NCI-H1105 (cell line): ENCODE results near the gene PPP4C.
"Not testable (repeated sequence)": the region's sequence is repeated elsewhere in the genome, so short reads cannot be mapped to it uniquely, and the experiment has no call there.

Experiments used
- DNase-seq: peaks from one replicate; lab custom pipeline; 2025; lab: John Stamatoyannopoulos, UW

PPP4C gene

GRCh38 chr16:30096862-30097563 lies 21.2 kb downstream of the PPP4C start:
- no peak for DNase-seq

GRCh38 chr16:30104090-30104489 lies 28.3 kb downstream of the PPP4C start:
- no peak for DNase-seq

DNA sequence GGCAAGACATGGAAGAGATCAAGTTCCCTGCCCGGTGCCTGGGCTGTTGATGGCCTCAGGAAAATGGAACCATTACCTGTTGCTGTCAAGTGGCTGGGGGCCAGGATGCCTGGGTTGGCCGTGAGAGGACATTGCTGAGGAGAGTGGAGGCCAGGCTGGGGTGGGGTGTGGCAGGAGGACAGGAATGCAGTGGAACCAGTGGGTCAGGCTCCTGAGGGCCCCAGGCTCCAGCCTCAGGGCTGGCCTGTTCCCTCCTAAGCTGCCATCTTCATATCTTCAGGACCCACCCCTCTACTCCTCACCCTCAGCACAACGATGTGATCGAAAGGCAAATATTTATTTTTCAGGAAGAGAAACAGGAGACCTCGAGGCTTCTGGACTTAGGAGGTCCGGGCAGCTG lies 28.7 kb downstream of the PPP4C start:
- no peak for DNase-seq

- no peak for DNase-seq
Observed at GRCh38 chr16:30108059-30108850, 32.5 kb downstream of the PPP4C start.

- no peak for DNase-seq
Observed at GRCh38 chr16:30110661-30111060, 34.9 kb downstream of the PPP4C start.

DNA sequence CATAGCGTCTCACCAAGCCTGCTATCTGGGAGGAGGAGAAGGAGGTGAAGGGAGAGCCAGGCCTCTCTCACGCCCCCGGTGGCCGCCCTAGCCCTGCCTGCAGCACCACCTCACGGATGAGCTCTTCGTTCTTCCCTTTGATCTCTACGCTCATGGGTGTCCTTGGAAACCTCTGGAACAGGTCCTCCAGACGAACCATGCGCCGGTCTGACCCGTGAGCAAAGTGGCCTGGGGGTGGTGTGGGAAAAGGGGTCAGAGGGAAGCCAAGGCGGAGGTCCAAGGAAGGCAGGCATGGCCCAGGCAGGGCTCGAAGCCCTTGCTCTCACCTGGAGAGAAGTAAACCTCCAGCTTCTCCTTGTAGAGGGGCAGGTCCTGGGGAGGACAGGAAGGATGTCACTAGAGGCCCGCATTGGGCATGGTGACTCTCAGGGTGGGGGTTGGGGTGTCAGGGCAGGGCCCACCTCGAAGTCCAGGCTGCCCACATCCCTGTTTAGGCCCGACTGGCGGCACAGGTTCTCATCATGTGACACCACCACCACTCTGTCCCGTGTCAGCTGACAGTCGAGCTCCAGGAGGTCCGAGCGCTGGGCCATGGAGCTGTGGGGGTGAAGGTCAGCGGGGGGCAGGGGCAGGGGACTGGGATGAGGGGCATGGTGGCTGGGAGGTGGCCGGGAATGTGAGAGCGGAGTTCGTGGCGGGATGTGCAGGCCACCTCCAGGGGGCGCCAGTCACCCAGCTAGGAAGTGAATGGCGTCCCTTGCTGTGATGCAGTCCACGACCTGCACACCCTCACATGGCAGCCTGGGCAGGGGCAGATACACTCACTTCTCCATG lies 36.6 kb downstream of the PPP4C start:
- DNase-seq: no peak

DNA sequence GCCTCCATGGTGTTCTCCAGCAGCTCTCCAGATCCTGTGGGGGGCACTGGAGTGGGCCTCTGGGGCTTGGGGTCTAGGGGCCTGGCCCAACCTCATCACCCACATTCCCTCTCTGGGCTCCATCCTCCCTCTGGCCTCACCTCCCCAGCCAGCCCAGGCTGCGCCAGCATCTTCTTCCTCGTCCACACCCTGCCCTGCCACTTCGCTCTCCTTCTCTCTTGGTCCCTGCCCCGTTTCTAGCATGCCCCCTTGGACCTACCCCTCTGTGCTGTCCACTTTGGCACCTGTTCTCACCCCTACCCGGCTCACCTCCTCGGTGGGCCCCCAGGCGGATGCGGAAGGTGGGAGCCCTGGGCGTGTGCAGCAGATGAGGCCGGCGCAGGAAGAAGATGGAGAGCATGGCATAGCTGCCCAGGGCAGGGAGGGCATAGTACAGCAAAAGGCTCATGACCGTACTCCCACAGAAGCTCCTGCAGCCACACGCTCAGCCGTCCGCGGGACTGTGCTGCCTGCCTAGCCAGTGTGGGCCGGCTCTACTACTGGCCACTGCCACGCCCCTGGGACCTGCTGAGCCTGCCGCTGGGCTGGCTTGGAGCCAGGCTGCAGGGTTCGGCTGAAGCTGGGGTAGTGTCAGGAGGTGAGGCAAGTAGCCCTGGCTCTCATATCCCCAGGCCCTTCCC lies 37.4 kb downstream of the PPP4C start, which contains the start of gene GDPD3:
Gene GDPD3 (minus strand): TSS at position 507 of the 680 bp plus-strand sequence. CDS start 59 bp downstream, at position 448.
- no peak for DNase-seq

DNA sequence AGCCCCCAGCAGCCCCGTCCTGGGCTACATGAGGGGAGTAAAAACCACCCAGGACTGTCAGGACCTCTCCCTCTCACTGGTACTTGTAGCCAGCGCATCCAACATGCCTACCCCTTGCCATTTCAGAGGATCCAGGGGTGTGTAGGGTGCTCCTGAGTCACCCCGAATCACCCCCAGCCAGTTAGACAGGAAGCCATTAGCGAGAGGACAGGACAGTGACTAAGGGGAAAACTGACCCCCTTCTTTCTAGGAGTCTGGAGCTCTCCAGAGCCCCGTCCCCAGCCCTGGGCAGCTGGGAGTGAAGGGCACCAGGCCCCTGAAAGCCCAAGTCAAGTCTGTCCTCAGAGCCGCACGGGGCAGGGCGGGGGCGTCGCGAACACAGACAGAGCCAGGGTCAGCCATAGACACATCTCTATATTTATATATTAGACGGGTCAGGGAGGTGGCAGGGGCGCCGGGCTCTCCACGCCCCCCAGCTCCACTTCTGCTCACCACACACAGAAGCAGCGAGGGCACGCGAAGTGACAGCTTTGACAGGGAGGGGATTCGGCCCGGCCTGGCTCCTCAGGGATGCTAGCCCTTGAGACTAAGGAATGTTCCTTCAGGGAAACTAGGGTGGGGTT lies 38.0 kb downstream of the PPP4C start:
- no peak for DNase-seq

GRCh38 chr16:30114411-30114810 lies 38.6 kb downstream of the PPP4C start:
- DNase-seq: no peak

DNA sequence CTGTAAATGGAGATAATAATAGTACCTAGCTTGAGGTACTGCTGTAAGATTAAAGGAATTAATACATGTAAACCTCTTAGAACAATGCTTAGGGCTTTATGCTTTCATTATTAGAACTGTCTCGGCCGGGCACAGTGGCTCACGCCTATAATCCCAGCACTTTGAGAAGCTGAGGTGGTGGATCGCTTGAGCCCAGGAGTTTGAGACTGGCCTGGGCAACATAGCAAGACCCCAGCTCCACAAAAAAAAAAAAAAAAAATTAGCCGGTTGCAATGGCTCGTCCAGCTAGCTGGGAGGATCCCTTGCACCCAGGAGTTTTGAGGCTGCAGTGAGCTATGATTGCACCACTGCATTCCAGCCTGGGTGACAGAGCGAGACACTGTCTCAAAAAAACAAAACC lies 39.0 kb downstream of the PPP4C start:
- not testable (repeated sequence) for DNase-seq

DNA sequence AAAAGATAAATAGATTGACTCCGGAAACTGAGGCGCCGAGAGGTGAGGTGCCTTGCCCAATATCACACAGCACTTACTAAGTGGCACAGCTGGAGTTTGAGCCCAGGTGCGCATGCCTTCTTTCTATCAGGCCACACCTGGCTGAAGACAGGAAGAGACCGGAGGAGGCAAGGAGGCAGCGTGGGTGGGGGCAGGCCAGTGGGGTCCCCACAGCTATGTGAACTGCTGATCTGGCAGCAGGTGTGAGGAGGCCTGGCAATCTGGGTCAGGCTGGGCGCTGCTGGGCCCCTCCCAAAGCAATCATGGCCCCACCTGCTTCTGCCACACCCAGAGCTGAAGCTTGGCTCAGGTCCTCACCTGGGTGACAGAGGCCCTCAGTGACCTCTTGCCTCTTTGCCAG lies 39.4 kb downstream of the PPP4C start:
- no peak for DNase-seq

- DNase-seq: no peak
Observed at GRCh38 chr16:30116291-30117207, 40.8 kb downstream of the PPP4C start.

DNA sequence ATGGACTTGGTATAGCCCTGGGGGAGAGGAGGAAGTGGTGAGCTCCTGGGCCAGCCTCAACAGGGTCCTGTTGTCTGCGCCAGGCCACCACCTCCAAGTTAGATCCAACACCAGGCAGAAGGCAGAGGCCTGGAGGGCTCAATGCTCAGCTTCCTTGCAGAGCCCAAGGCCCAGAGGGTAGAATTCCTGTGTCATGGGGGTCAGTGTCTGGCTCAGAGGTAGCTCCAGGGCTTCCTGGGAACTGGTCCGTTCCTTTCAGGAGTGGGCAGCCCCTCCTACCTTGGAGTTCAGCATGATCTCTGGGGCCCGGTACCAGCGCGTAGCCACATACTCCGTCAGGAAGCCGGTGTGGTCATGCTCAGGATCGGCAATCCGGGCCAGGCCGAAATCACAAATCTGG lies 42.0 kb downstream of the PPP4C start:
- no peak for DNase-seq

- no peak for DNase-seq
Observed at GRCh38 chr16:30119428-30119827, 43.6 kb downstream of the PPP4C start.

- no peak for DNase-seq
Observed at GRCh38 chr16:30120340-30121105, 44.7 kb downstream of the PPP4C start.

GRCh38 chr16:30121741-30122571 lies 46.2 kb downstream of the PPP4C start:
- DNase-seq: no peak

DNA sequence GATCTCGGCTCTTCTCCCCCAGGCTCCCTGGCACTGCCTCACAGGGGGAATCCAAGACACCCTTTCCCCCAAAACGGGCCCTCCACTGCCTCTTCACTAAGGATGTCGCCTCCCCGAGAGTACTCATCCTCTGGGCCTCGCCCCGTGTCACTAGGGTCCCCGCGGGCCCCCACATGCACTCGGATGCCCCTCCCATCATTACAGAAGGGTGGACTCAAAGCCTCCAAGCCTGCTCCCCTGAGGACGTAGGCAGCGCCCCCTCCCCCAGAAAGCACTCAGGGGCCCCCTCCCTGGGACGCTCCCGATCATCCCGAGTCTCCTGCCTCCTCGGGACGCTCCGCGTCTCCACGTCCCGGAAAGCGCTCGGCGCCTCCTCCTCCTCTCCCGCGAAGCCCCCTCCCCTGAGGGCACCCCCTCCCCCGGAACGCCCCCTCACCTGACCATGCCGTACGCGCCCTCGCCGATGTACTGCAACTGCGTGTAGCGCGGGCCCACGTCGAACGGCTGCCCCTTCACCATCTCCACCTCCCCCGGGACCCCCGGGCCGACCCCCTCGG lies 46.9 kb downstream of the PPP4C start:
- DNase-seq: no peak

DNA sequence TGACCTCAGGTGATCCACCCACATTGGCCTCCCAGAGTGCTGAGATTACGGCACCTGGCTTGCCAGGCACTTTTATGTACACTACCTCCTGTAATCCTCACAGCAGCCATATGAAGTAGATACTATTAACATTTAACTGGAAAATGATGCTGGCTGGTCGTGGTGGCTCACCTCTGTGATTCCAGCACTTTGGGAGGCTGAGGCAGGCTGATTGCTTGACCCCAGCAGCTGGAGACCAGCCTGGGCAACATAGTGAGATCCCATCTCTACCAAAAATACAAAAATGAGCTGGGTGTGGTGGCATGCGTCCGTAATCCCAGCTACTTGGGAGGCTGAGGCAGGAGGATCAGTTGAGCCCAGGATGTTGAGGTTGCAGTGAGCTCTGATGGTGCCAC lies 49.2 kb downstream of the PPP4C start:
- no peak for DNase-seq
